GM12801 (cell line): ENCODE results near the gene IPO5.

Experiments used
- TF ChIP-seq, protein P1 (sequence below): IDR thresholded peaks from one replicate; pipeline ENCODE4 v1.5.1; 2011; ENCODE audit warnings: control low read depth; ENCODE audit not compliant: insufficient read length; ENCODE audit errors: extremely low read depth

IPO5 gene

GRCh38 chr13:97986835-97987234 is 33.4 kb downstream of the IPO5 start:
- TF ChIP-seq, protein P1, sequence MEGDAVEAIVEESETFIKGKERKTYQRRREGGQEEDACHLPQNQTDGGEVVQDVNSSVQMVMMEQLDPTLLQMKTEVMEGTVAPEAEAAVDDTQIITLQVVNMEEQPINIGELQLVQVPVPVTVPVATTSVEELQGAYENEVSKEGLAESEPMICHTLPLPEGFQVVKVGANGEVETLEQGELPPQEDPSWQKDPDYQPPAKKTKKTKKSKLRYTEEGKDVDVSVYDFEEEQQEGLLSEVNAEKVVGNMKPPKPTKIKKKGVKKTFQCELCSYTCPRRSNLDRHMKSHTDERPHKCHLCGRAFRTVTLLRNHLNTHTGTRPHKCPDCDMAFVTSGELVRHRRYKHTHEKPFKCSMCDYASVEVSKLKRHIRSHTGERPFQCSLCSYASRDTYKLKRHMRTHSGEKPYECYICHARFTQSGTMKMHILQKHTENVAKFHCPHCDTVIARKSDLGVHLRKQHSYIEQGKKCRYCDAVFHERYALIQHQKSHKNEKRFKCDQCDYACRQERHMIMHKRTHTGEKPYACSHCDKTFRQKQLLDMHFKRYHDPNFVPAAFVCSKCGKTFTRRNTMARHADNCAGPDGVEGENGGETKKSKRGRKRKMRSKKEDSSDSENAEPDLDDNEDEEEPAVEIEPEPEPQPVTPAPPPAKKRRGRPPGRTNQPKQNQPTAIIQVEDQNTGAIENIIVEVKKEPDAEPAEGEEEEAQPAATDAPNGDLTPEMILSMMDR, result no peak

- TF ChIP-seq, protein P1, result no peak
Measured at GRCh38 chr13:97999653-98000052, 46.2 kb downstream of the IPO5 start.

DNA sequence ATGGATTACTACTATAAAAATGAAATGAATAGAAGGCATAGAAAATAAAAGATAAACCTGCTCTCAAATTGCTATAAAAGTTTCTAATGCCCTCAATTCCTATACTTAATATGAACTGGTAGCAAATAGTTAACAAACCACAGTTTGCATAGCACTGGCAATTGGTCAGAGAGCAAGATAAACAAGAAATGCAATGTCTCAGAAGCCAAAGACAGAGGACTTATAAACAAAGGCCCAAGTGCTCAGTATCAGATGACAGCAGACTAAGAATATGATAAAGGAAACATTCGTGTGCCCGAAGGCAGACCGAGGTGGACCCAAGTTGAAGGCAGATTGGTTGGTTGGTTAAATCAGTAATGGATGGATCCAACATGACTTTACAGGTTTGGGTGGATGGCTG is 50.6 kb downstream of the IPO5 start:
- TF ChIP-seq, protein P1, result no peak

DNA sequence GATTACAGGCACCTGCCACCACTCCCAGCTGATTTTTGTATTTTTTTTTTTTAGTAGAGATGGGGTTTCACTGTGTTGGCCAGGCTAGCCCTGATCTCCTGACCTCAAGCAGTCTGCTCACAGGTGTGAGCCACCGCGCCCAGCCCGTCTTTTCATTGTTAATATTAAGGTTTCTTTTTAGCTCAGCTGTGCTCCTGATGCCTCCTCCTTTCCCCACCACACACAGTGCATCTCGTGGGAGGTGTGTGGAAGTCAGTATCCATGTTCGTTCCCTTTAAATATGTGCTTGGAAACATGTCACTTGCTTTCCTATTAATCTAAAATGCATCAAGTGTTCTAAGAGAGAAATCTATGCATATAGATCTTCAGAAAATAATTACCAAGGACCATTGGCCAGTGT is 53.5 kb downstream of the IPO5 start:
- TF ChIP-seq, protein P1, result no peak

- TF ChIP-seq, protein P1, result no peak
Measured at GRCh38 chr13:98013241-98013640, 59.8 kb downstream of the IPO5 start.

DNA sequence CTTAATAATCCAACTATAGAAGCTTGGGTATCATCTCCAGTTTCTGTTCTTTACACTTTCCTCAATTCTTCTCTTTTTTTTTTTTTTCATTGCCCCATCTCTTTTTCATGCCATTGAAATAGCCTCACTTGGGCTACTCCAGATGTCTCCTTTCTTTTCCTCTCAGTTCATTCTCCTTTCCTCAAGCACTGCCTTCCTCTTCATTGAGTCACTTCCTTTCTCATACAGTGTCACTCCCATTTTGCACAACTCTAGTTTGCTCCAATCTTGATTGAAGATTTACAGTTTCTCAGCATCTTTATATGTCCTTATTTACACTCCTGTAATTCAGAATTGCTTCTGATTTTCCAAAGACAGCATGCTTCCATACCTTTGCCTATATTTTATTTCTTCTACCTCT is 61.3 kb downstream of the IPO5 start:
- TF ChIP-seq, protein P1, result no peak

DNA sequence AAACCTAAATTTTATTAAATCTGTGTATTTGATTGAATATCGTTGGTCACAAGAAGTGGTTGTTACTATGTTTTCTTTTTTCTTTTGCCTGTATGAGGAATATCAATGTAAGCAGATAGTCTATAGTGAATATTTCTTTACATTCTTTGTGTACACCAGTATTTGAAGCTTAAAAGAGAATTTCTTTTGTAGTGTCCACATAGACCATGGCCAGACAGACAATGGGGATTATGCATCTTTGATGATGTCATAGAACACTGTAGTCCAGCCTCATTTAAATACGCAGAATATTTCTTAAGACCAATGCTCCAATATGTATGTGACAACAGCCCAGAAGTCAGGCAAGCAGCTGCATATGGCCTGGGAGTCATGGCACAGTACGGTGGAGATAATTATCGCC is 64.8 kb downstream of the IPO5 start:
- TF ChIP-seq, protein P1, result no peak

- TF ChIP-seq, protein P1, result no peak
Measured at GRCh38 chr13:98019186-98019585, 65.7 kb downstream of the IPO5 start.
